ENCODE data around the gene PDGFC.

PDGFC gene

GRCh38 chr4:156966836-156967235 is 4.8 kb downstream of the PDGFC start:
- H4K5ac ChIP-seq (ENCODE audit: low read length): no peak overlapping the region
- no peaks in the 10 kb centered on the region for H3K27me3 ChIP-seq (ENCODE audit: insufficient read depth, low read length, poor library complexity)
- no peak overlapping the region for H4K8ac ChIP-seq (ENCODE audit: low read depth, low read length)
- H3K23ac ChIP-seq (ENCODE audit: low read length): no peak overlapping the region
- H3K4ac ChIP-seq (ENCODE audit: low read depth, low read length): no peak overlapping the region
- no peaks in the 10 kb centered on the region for H3K4me1 ChIP-seq (ENCODE audit: control insufficient read depth, low read depth, low read length)
- H2BK15ac ChIP-seq (replicated peaks; ENCODE audit: low read depth): no peak overlapping the region
- H2BK120ac ChIP-seq (ENCODE audit: low read depth, low read length): no peak overlapping the region
- H2BK5ac ChIP-seq (ENCODE audit: low read length): no peak overlapping the region
- no CpG with 5 or more reads among the region's 2 CpGs for WGBS (ENCODE audit: extremely low coverage, insufficient coverage, low lambda C conversion rate)
- H3K79me1 ChIP-seq (ENCODE audit: low read length): no peaks in the 10 kb centered on the region
- H3K27ac ChIP-seq (ENCODE audit: low read depth, low read length): no peak overlapping the region
- H3K79me2 ChIP-seq (ENCODE audit: control insufficient read depth, insufficient read depth, low read length): no peaks in the 10 kb centered on the region
- H3K4me3 ChIP-seq (ENCODE audit: low read length): no peak overlapping the region
- no peaks in the 10 kb centered on the region for H3K36me3 ChIP-seq (ENCODE audit: control insufficient read depth, insufficient read depth, low read length)
- no peak overlapping the region for H3K18ac ChIP-seq (ENCODE audit: low read length)
- no peak overlapping the region for H3K9ac ChIP-seq (ENCODE audit: low read length)
- no peak overlapping the region for H2AK5ac ChIP-seq (ENCODE audit: low read length)
- no peak overlapping the region for H3K56ac ChIP-seq (ENCODE audit: low read length)
- DNase-seq: no peak
- H3K4me2 ChIP-seq (ENCODE audit: low read length): no peak overlapping the region

GRCh38 chr4:156963419-156963818 is 8.2 kb downstream of the PDGFC start:
- no peak overlapping the region for H2AK5ac ChIP-seq (ENCODE audit: low read length)
- H3K18ac ChIP-seq (ENCODE audit: low read length): no peak overlapping the region
- H2BK120ac ChIP-seq (ENCODE audit: low read depth, low read length): no peak overlapping the region
- no peaks in the 10 kb centered on the region for H3K36me3 ChIP-seq (ENCODE audit: control insufficient read depth, insufficient read depth, low read length)
- H2BK15ac ChIP-seq (replicated peaks; ENCODE audit: low read depth): no peak overlapping the region
- no peak for DNase-seq
- H3K9ac ChIP-seq (ENCODE audit: low read length): no peak overlapping the region
- H3K4me1 ChIP-seq (ENCODE audit: control insufficient read depth, low read depth, low read length): no peaks in the 10 kb centered on the region
- no peak overlapping the region for H4K8ac ChIP-seq (ENCODE audit: low read depth, low read length)
- no peaks in the 10 kb centered on the region for H3K79me2 ChIP-seq (ENCODE audit: control insufficient read depth, insufficient read depth, low read length)
- no peak overlapping the region for H3K4me2 ChIP-seq (ENCODE audit: low read length)
- H3K79me1 ChIP-seq (ENCODE audit: low read length): no peaks in the 10 kb centered on the region
- no peak overlapping the region for H3K27ac ChIP-seq (ENCODE audit: low read depth, low read length)
- no peak overlapping the region for H3K4ac ChIP-seq (ENCODE audit: low read depth, low read length)
- H4K5ac ChIP-seq (ENCODE audit: low read length): no peak overlapping the region
- H3K56ac ChIP-seq (ENCODE audit: low read length): no peak overlapping the region
- WGBS (ENCODE audit: extremely low coverage, insufficient coverage, low lambda C conversion rate): no CpG with 5 or more reads among the region's 3 CpGs
- H3K23ac ChIP-seq (ENCODE audit: low read length): no peak overlapping the region
- H3K27me3 ChIP-seq (ENCODE audit: insufficient read depth, low read length, poor library complexity): no peaks in the 10 kb centered on the region
- H3K4me3 ChIP-seq (ENCODE audit: low read length): no peak overlapping the region
- no peak overlapping the region for H2BK5ac ChIP-seq (ENCODE audit: low read length)

GRCh38 chr4:156962528-156962974 is 9.0 kb downstream of the PDGFC start:
- no peak overlapping the region for H4K5ac ChIP-seq (ENCODE audit: low read length)
- no peak overlapping the region for H3K9ac ChIP-seq (ENCODE audit: low read length)
- no peak overlapping the region for H2BK15ac ChIP-seq (replicated peaks; ENCODE audit: low read depth)
- no peak for DNase-seq
- H3K4me3 ChIP-seq (ENCODE audit: low read length): no peak overlapping the region
- H3K79me1 ChIP-seq (ENCODE audit: low read length): no peaks in the 10 kb centered on the region
- no peak overlapping the region for H3K27ac ChIP-seq (ENCODE audit: low read depth, low read length)
- H2BK120ac ChIP-seq (ENCODE audit: low read depth, low read length): no peak overlapping the region
- no peaks in the 10 kb centered on the region for H3K4me1 ChIP-seq (ENCODE audit: control insufficient read depth, low read depth, low read length)
- H4K8ac ChIP-seq (ENCODE audit: low read depth, low read length): no peak overlapping the region
- H3K36me3 ChIP-seq (ENCODE audit: control insufficient read depth, insufficient read depth, low read length): no peaks in the 10 kb centered on the region
- no peak overlapping the region for H3K4me2 ChIP-seq (ENCODE audit: low read length)
- no peaks in the 10 kb centered on the region for H3K79me2 ChIP-seq (ENCODE audit: control insufficient read depth, insufficient read depth, low read length)
- no peaks in the 10 kb centered on the region for H3K27me3 ChIP-seq (ENCODE audit: insufficient read depth, low read length, poor library complexity)
- no peak overlapping the region for H3K23ac ChIP-seq (ENCODE audit: low read length)
- WGBS (ENCODE audit: extremely low coverage, insufficient coverage, low lambda C conversion rate): no CpG with 5 or more reads among the region's 3 CpGs
- H3K18ac ChIP-seq (ENCODE audit: low read length): no peak overlapping the region
- no peak overlapping the region for H3K4ac ChIP-seq (ENCODE audit: low read depth, low read length)
- H2AK5ac ChIP-seq (ENCODE audit: low read length): no peak overlapping the region
- no peak overlapping the region for H2BK5ac ChIP-seq (ENCODE audit: low read length)
- H3K56ac ChIP-seq (ENCODE audit: low read length): no peak overlapping the region

- no peaks in the 10 kb centered on the region for H3K36me3 ChIP-seq (ENCODE audit: control insufficient read depth, insufficient read depth, low read length)
- no peak overlapping the region for H4K5ac ChIP-seq (ENCODE audit: low read length)
- H2BK5ac ChIP-seq (ENCODE audit: low read length): no peak overlapping the region
- H2BK15ac ChIP-seq (replicated peaks; ENCODE audit: low read depth): no peak overlapping the region
- no peaks in the 10 kb centered on the region for H3K4me1 ChIP-seq (ENCODE audit: control insufficient read depth, low read depth, low read length)
- no peak overlapping the region for H3K4ac ChIP-seq (ENCODE audit: low read depth, low read length)
- H2BK120ac ChIP-seq (ENCODE audit: low read depth, low read length): no peak overlapping the region
- H2AK5ac ChIP-seq (ENCODE audit: low read length): no peak overlapping the region
- no peaks in the 10 kb centered on the region for H3K79me1 ChIP-seq (ENCODE audit: low read length)
- no peak for DNase-seq
- WGBS (ENCODE audit: extremely low coverage, insufficient coverage, low lambda C conversion rate): no CpG with 5 or more reads among the region's 3 CpGs
- no peak overlapping the region for H3K18ac ChIP-seq (ENCODE audit: low read length)
- H3K79me2 ChIP-seq (ENCODE audit: control insufficient read depth, insufficient read depth, low read length): no peaks in the 10 kb centered on the region
- no peaks in the 10 kb centered on the region for H3K27me3 ChIP-seq (ENCODE audit: insufficient read depth, low read length, poor library complexity)
- no peak overlapping the region for H4K8ac ChIP-seq (ENCODE audit: low read depth, low read length)
- no peak overlapping the region for H3K56ac ChIP-seq (ENCODE audit: low read length)
- H3K4me2 ChIP-seq (ENCODE audit: low read length): no peak overlapping the region
- H3K9ac ChIP-seq (ENCODE audit: low read length): no peak overlapping the region
- H3K4me3 ChIP-seq (ENCODE audit: low read length): no peak overlapping the region
- no peak overlapping the region for H3K27ac ChIP-seq (ENCODE audit: low read depth, low read length)
- H3K23ac ChIP-seq (ENCODE audit: low read length): no peak overlapping the region
These were observed 9.6 kb downstream of the PDGFC start for GRCh38 chr4:156962058-156962358.

- no peaks in the 10 kb centered on the region for H3K27me3 ChIP-seq (ENCODE audit: insufficient read depth, low read length, poor library complexity)
- no peaks in the 10 kb centered on the region for H3K79me1 ChIP-seq (ENCODE audit: low read length)
- no peak overlapping the region for H3K56ac ChIP-seq (ENCODE audit: low read length)
- no peak overlapping the region for H4K5ac ChIP-seq (ENCODE audit: low read length)
- H3K4me3 ChIP-seq (ENCODE audit: low read length): no peak overlapping the region
- no peak overlapping the region for H3K4ac ChIP-seq (ENCODE audit: low read depth, low read length)
- no peak for DNase-seq
- H2BK120ac ChIP-seq (ENCODE audit: low read depth, low read length): no peak overlapping the region
- no CpG with 5 or more reads among the region's 9 CpGs for WGBS (ENCODE audit: extremely low coverage, insufficient coverage, low lambda C conversion rate)
- H2AK5ac ChIP-seq (ENCODE audit: low read length): no peak overlapping the region
- no peak overlapping the region for H3K18ac ChIP-seq (ENCODE audit: low read length)
- H3K27ac ChIP-seq (ENCODE audit: low read depth, low read length): no peak overlapping the region
- no peaks in the 10 kb centered on the region for H3K79me2 ChIP-seq (ENCODE audit: control insufficient read depth, insufficient read depth, low read length)
- no peak overlapping the region for H4K8ac ChIP-seq (ENCODE audit: low read depth, low read length)
- no peaks in the 10 kb centered on the region for H3K4me1 ChIP-seq (ENCODE audit: control insufficient read depth, low read depth, low read length)
- no peak overlapping the region for H3K4me2 ChIP-seq (ENCODE audit: low read length)
- H3K36me3 ChIP-seq (ENCODE audit: control insufficient read depth, insufficient read depth, low read length): no peaks in the 10 kb centered on the region
- no peak overlapping the region for H3K23ac ChIP-seq (ENCODE audit: low read length)
- H2BK5ac ChIP-seq (ENCODE audit: low read length): no peak overlapping the region
- no peak overlapping the region for H2BK15ac ChIP-seq (replicated peaks; ENCODE audit: low read depth)
- H3K9ac ChIP-seq (ENCODE audit: low read length): no peak overlapping the region
These were observed 10.2 kb downstream of the PDGFC start for GRCh38 chr4:156961196-156962057.

- no CpG with 5 or more reads among the region's 3 CpGs for WGBS (ENCODE audit: extremely low coverage, insufficient coverage, low lambda C conversion rate)
- H3K27ac ChIP-seq (ENCODE audit: low read depth, low read length): no peak overlapping the region
These were observed 12.3 kb downstream of the PDGFC start for GRCh38 chr4:156959298-156959702.

More at GRCh38 chr4:156959298-156959702, 12.3 kb downstream of the PDGFC start:
- no peaks in the 10 kb centered on the region for H3K36me3 ChIP-seq (ENCODE audit: control insufficient read depth, insufficient read depth, low read length)
- no peak overlapping the region for H3K56ac ChIP-seq (ENCODE audit: low read length)
- H3K4ac ChIP-seq (ENCODE audit: low read depth, low read length): no peak overlapping the region
- no peak for DNase-seq
- H2AK5ac ChIP-seq (ENCODE audit: low read length): no peak overlapping the region
- H3K27me3 ChIP-seq (ENCODE audit: insufficient read depth, low read length, poor library complexity): no peaks in the 10 kb centered on the region
- H4K8ac ChIP-seq (ENCODE audit: low read depth, low read length): no peak overlapping the region
- no peak overlapping the region for H3K4me3 ChIP-seq (ENCODE audit: low read length)
- no peak overlapping the region for H3K4me2 ChIP-seq (ENCODE audit: low read length)
- no peaks in the 10 kb centered on the region for H3K79me2 ChIP-seq (ENCODE audit: control insufficient read depth, insufficient read depth, low read length)
- H2BK120ac ChIP-seq (ENCODE audit: low read depth, low read length): no peak overlapping the region
- H4K5ac ChIP-seq (ENCODE audit: low read length): no peak overlapping the region
- H3K23ac ChIP-seq (ENCODE audit: low read length): no peak overlapping the region
- no peaks in the 10 kb centered on the region for H3K79me1 ChIP-seq (ENCODE audit: low read length)
- no peak overlapping the region for H3K18ac ChIP-seq (ENCODE audit: low read length)
- no peak overlapping the region for H2BK5ac ChIP-seq (ENCODE audit: low read length)
- no peaks in the 10 kb centered on the region for H3K4me1 ChIP-seq (ENCODE audit: control insufficient read depth, low read depth, low read length)
- no peak overlapping the region for H2BK15ac ChIP-seq (replicated peaks; ENCODE audit: low read depth)
- no peak overlapping the region for H3K9ac ChIP-seq (ENCODE audit: low read length)
